H1 (cell line): ENCODE results near the gene BBS7. TPM values are rescaled to one million over a fixed set of nuclear protein-coding genes. Genes with fewer than 3 reads are reported as not detected.

Experiments used
- CBX5 ChIP-seq: fragments of 300-800, 300-1000 bp; sonication (generic); IDR thresholded peaks from 2 replicates; pipeline ENCODE4 v1.7.1; 2016; ENCODE audit warnings: antibody characterized with exemption, low read length, low read depth
- CBX8 ChIP-seq: fragments of 300-800, 300-1000 bp; sonication (generic); IDR thresholded peaks from 2 replicates; pipeline ENCODE4 v1.7.1; 2016; ENCODE audit warnings: low read depth, low read length, borderline replicate concordance
- CEBPB ChIP-seq: IDR thresholded peaks from 2 replicates; pipeline ENCODE4 v1.6.1; 2012; ENCODE audit warnings: low read depth, low read length
- EZH2 ChIP-seq: fragments of 200-600 bp; sonication (generic); IDR thresholded peaks from 2 replicates; pipeline ENCODE4 v1.7.1; 2012; ENCODE audit warnings: low read depth, mild to moderate bottlenecking, moderate library complexity, low read length, inconsistent platforms; ENCODE audit not compliant: severe bottlenecking
- MAX ChIP-seq: IDR thresholded peaks from 2 replicates; pipeline ENCODE4 v1.6.1; 2012; ENCODE audit warnings: inconsistent platforms
- NANOG ChIP-seq: IDR thresholded peaks from 2 replicates; pipeline ENCODE4 v1.6.1; 2011; ENCODE audit warnings: low read length, low read depth, mild to moderate bottlenecking, inconsistent platforms; ENCODE audit not compliant: insufficient read depth, poor library complexity, severe bottlenecking
- PHF8 ChIP-seq: fragments of 200-600 bp; sonication (generic); conservative IDR thresholded peaks from 2 replicates; pipeline ENCODE4 v1.7.1; 2012; ENCODE audit warnings: low read depth, mild to moderate bottlenecking, inconsistent platforms, low read length, moderate library complexity
- POU5F1 ChIP-seq: IDR thresholded peaks from 2 replicates; pipeline ENCODE4 v1.6.1; 2011; ENCODE audit warnings: low read depth, mild to moderate bottlenecking, low read length, moderate library complexity
- TBP ChIP-seq: IDR thresholded peaks from 2 replicates; pipeline ENCODE4 v1.6.1; 2011; ENCODE audit warnings: low read depth, low read length, improper control_type of control experiment
- TCF12 ChIP-seq: IDR thresholded peaks from 2 replicates; pipeline ENCODE4 v1.6.1; 2011; ENCODE audit warnings: low read depth, mild to moderate bottlenecking, low read length
- polyA plus RNA-seq, 7 experiments: library from polyadenylated mRNA; depleted of rRNA in 3 of 7; stranded (reverse) in 5 of 7; unstranded in 2 of 7; fragments of >200 nt in 5 of 7; fragments of 200-250 nt in 2 of 7; gene quantifications; 1 replicate in 5 of 7; 2 replicates in 1 of 7; 4 replicates in 1 of 7; pipeline versions ENCODE4 v1.2.1 to v1.2.3, GENCODE V29; 2011 to 2013; ENCODE audit warnings: missing spikeins in 2 of 7, mixed read lengths in 2 of 7
- total RNA-seq: library from RNA; stranded (reverse); fragmentation: NEBNext Ultra II Directional; extraction: Animal tissue kit (Norgen Biotek cat#: 25700); gene quantifications from 2 replicates; pipeline ENCODE4 v1.2.1, GENCODE V29; 2021

BBS7 gene
- total and polyA plus RNA-seq, 2 of the 8 experiments (the other 6 are each of a cell fraction or from before 2014, with no cell fraction given): 16.6 to 21.5 TPM

GRCh38 chr4:121799867-121800501 lies 70.3 kb downstream of the BBS7 start (continued):
- TF ChIP-seq CBX5 (no peak), PHF8 (no peak), EZH2 (no peak), TCF12 (no peak), CEBPB (no peak), POU5F1 (no peak), NANOG (no peak), CBX8 (no peak), MAX (no peak), TBP (no peak)
- TF ChIP-seq, all 59 proteins: peak for 0
